ENCODE measurements around the gene STK39. TPM values are rescaled to one million over a fixed set of nuclear protein-coding genes. Genes with fewer than 3 reads are reported as not detected.

The STK39 gene
- total RNA-seq, 1 experiment from 2014 or later = 22.1 TPM

DNA sequence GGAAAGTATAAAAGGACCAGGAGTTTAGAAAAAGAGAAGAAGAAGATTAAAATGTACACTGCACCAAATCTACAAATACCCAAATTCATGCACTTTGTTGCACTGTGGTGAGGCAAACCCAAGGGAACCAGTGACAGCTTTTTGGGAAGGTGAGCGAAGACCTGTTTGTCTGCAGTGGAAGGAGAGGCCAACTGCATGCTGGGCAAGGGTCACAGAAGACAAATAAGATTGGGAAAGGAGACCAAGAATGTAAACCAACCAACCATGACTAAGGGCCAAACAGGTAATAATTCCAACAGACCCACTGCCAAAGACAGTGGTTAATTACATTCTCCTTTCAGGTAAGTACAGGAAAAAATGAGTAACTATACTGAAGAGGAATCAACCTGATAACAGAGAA lies 202.8 kb downstream of the STK39 start:
- H4K91ac ChIP-seq (ENCODE audit: insufficient read length, low read depth, low read length) = no peak overlapping the region
- Mint-ChIP-seq H3K4me3 (no peak overlapping the region), H3K4me1 (peaks cover 21 to 22% of the 10 kb centered on the region in 2 experiments), H3K9me3 (no peaks in the 10 kb centered on the region), H3K27ac (peak overlapping the region in 2 of 3 experiments; percentile 13 to 53; a peak in 3 of 7 replicates), H3K36me3 (ENCODE audit: insufficient read depth in 1 of 3, low read depth in 3 of 3) (no peaks in the 10 kb centered on the region; a peak in 1 of 7 replicates), H3K27me3 (ENCODE audit: low read depth) (no peaks in the 10 kb centered on the region)
- no peak overlapping the region for H2AK5ac ChIP-seq (ENCODE audit: insufficient read length, low read length)
- no peak overlapping the region for H3K4me2 ChIP-seq (ENCODE audit: insufficient read depth, insufficient read length, low read length)
- H3K14ac ChIP-seq (ENCODE audit: insufficient read depth, low read length) = no peak overlapping the region
- H3K79me1 ChIP-seq (ENCODE audit: insufficient read depth, low read depth, low read length, poor library complexity, severe bottlenecking) = no peaks in the 10 kb centered on the region
- no peaks in the 10 kb centered on the region for H3K79me2 ChIP-seq (ENCODE audit: insufficient read depth, low read length)
- H3K9ac ChIP-seq (ENCODE audit: extremely low read depth, insufficient read length, low read length) = no peak overlapping the region
- no peak overlapping the region for H3K56ac ChIP-seq (ENCODE audit: insufficient read length, low read depth, low read length)
- H3K9me3 ChIP-seq (ENCODE audit: control insufficient read depth, low read depth, low read length) = no peaks in the 10 kb centered on the region
- H2AFZ ChIP-seq (ENCODE audit: low read length) = no peak overlapping the region
- H2BK15ac ChIP-seq (ENCODE audit: low read depth, low read length) = no peak overlapping the region
- no peak overlapping the region for H3K23ac ChIP-seq (ENCODE audit: insufficient read length, low read depth, low read length)
- no peaks in the 10 kb centered on the region for H3K4me1 ChIP-seq (ENCODE audit: insufficient read depth, low read length)
- WGBS (ENCODE audit: extremely low coverage, insufficient read length, low lambda C conversion rate) = no CpG with 5 or more reads among the region's 1 CpG
- no peak overlapping the region for H2BK5ac ChIP-seq (ENCODE audit: insufficient read length, low read length)
- no peak for DNase-seq
- no peak overlapping the region for H3K27ac ChIP-seq (ENCODE audit: insufficient read length, low read depth, low read length)
- no peaks in the 10 kb centered on the region for H3K23me2 ChIP-seq (ENCODE audit: insufficient read length, low read depth, low read length, poor library complexity, severe bottlenecking)
- no peak overlapping the region for H3K4ac ChIP-seq (ENCODE audit: low read depth, low read length)
- no peak overlapping the region for H4K8ac ChIP-seq (replicated peaks; ENCODE audit: insufficient read length, low read depth, low read length)
- H2BK20ac ChIP-seq (ENCODE audit: low read depth, low read length, poor library complexity, severe bottlenecking) = no peak overlapping the region
- no peaks in the 10 kb centered on the region for H3K27me3 ChIP-seq (ENCODE audit: insufficient read depth, low read length)
- H4K20me1 ChIP-seq (ENCODE audit: control insufficient read depth, insufficient read depth, insufficient read length) = no peaks in the 10 kb centered on the region
- H3K18ac ChIP-seq (ENCODE audit: insufficient read length, low read depth, low read length) = no peak overlapping the region
- no peak overlapping the region for H2BK120ac ChIP-seq (ENCODE audit: low read depth, low read length, poor library complexity, severe bottlenecking)
- no peak for TF ChIP-seq CTCF (conservative IDR thresholded peaks at IDR 0.05)
- no peak overlapping the region for H3T11ph ChIP-seq (ENCODE audit: low read length)
- H4K5ac ChIP-seq (ENCODE audit: insufficient read length, low read depth, low read length) = no peak overlapping the region
- no peak overlapping the region for H2BK12ac ChIP-seq (ENCODE audit: insufficient read length, low read depth, low read length)
